Stimulated activated memory B cell treated with anti-CD40 and anti-IgM and Interleukin-4, amounts not matched to agents 10 μg/mL and 1 μg/mL and 100 μg/mL, for 72 hours (primary cell): ENCODE measurements around the gene TGFB3.

ENCODE experiments used
- ATAC-seq: fragments of 150-1000 bp; cut with Tn5 transposase; 2 replicates; pipeline ENCODE4 v1.10.0; 2021
- H3K27ac Mint-ChIP-seq: one replicate; pipeline ENCODE4 v1.8.0; 2022; ENCODE audit warnings: mild to moderate bottlenecking, mixed read lengths
- H3K27me3 Mint-ChIP-seq: one replicate; pipeline ENCODE4 v1.8.0; 2022; ENCODE audit warnings: mixed read lengths
- H3K36me3 Mint-ChIP-seq: one replicate; pipeline ENCODE4 v1.8.0; 2022; ENCODE audit warnings: mixed read lengths
- H3K4me1 Mint-ChIP-seq: one replicate; pipeline ENCODE4 v1.8.0; 2022; ENCODE audit warnings: mixed read lengths
- H3K4me3 Mint-ChIP-seq: one replicate; pipeline ENCODE4 v1.8.0; 2022; ENCODE audit warnings: mild to moderate bottlenecking, moderate library complexity, mixed read lengths
- H3K9me3 Mint-ChIP-seq: one replicate; pipeline ENCODE4 v1.8.0; 2022; ENCODE audit warnings: mixed read lengths

TGFB3 gene

GRCh38 chr14:75979071-75979571 lies 2.7 kb downstream of the TGFB3 start:
- Mint-ChIP-seq H3K27me3 (no peaks in the 10 kb centered on the region), H3K4me3 (no peak overlapping the region), H3K9me3 (no peaks in the 10 kb centered on the region), H3K4me1 (peaks cover 53% of the 10 kb centered on the region), H3K36me3 (no peaks in the 10 kb centered on the region), H3K27ac (peak overlapping the region; percentile 25)
- ATAC-seq = no peak

GRCh38 chr14:75978249-75978731 lies 3.5 kb downstream of the TGFB3 start:
- ATAC-seq = no peak

GRCh38 chr14:75977582-75977943 lies 4.2 kb downstream of the TGFB3 start:
- no peak for ATAC-seq
- Mint-ChIP-seq H3K27me3 (no peaks in the 10 kb centered on the region), H3K4me1 (peaks cover 53% of the 10 kb centered on the region), H3K9me3 (no peaks in the 10 kb centered on the region), H3K27ac (peak overlapping the region; percentile 25), H3K36me3 (no peaks in the 10 kb centered on the region), H3K4me3 (no peak overlapping the region)

More at GRCh38 chr14:75978249-75978731, 3.5 kb downstream of the TGFB3 start:
- Mint-ChIP-seq H3K9me3 (no peaks in the 10 kb centered on the region), H3K36me3 (no peaks in the 10 kb centered on the region), H3K27me3 (no peaks in the 10 kb centered on the region), H3K4me1 (peaks cover 53% of the 10 kb centered on the region), H3K4me3 (peak overlapping the region; percentile 42), H3K27ac (peak overlapping the region; percentile 25)

DNA sequence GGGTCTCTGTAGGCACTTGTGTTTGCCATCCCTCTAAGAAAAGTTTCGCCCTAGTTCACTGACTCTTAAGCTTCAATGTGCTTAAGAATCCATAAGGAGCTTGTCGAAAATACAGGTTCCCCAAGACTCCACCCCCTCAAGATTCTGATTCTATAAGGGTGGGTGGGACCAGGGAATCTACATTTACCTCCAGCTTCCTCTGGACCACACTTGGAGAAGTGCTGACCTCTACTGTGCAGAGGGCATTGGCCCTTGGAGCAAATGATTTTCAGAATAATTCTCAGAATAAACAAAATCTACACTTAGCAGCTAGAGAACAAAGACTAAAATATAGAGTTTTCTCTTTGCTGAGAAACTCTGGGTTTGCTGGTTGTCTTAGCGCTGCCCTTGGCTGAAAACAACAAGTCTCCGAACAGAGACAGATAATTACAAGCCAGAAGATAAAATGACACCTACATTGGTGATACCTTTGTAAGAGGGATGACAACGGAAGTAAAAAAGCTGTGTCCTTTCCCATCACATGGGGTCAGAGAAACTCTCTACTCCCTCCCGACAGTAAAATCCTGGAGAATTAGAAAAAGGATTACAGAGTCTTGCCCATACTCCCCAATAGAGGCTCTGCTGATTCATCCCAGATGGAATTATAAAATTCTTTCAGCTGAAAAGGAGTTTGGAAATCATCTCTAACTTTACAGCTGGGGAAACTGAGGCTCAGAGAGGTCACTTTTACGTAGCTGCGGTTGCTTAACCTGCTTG lies 4.8 kb downstream of the TGFB3 start:
- Mint-ChIP-seq H3K4me3 (no peak overlapping the region), H3K27ac (no peak overlapping the region), H3K4me1 (peaks cover 52% of the 10 kb centered on the region), H3K27me3 (no peaks in the 10 kb centered on the region), H3K36me3 (no peaks in the 10 kb centered on the region), H3K9me3 (no peaks in the 10 kb centered on the region)
- ATAC-seq = no peak

GRCh38 chr14:75972801-75973421 lies 8.9 kb downstream of the TGFB3 start:
- Mint-ChIP-seq H3K36me3 (peaks cover 8% of the 10 kb centered on the region), H3K9me3 (no peaks in the 10 kb centered on the region), H3K4me3 (no peak overlapping the region), H3K4me1 (peaks cover 14% of the 10 kb centered on the region), H3K27me3 (no peaks in the 10 kb centered on the region), H3K27ac (no peak overlapping the region)
- ATAC-seq = no peak

DNA sequence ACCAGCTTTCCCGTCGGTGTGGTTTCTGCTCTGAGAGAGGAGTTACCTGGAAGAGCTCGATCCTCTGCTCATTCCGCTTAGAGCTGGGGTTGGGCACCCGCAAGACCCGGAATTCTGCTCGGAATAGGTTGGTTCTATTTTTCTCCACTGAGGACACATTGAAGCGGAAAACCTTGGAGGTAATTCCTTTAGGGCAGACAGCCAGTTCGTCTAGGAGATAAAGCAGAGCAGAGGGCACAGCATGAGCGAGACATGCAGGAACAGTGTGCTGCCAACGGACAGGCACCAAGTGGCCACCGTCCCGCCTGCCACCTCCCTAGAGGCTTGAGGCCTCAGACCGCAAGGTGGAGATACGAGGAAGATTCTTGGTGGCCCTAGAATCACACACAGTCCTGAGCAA lies 10.3 kb downstream of the TGFB3 start:
- H3K27me3 Mint-ChIP-seq = no peaks in the 10 kb centered on the region
- peaks cover 2% of the 10 kb centered on the region for H3K4me1 Mint-ChIP-seq
- H3K36me3 Mint-ChIP-seq = peaks cover 21% of the 10 kb centered on the region
- ATAC-seq = no peak
- H3K27ac Mint-ChIP-seq = no peak overlapping the region
- H3K9me3 Mint-ChIP-seq = no peaks in the 10 kb centered on the region
- no peak overlapping the region for H3K4me3 Mint-ChIP-seq

- Mint-ChIP-seq H3K27me3 (no peaks in the 10 kb centered on the region), H3K36me3 (peaks cover 26% of the 10 kb centered on the region), H3K4me1 (no peaks in the 10 kb centered on the region), H3K4me3 (no peak overlapping the region), H3K27ac (no peak overlapping the region), H3K9me3 (no peaks in the 10 kb centered on the region)
- no peak for ATAC-seq
These were observed 10.8 kb downstream of the TGFB3 start for GRCh38 chr14:75970989-75971388.

- H3K27me3 Mint-ChIP-seq = no peaks in the 10 kb centered on the region
- no peak overlapping the region for H3K27ac Mint-ChIP-seq
- H3K4me3 Mint-ChIP-seq = no peak overlapping the region
- no peaks in the 10 kb centered on the region for H3K4me1 Mint-ChIP-seq
- H3K9me3 Mint-ChIP-seq = no peaks in the 10 kb centered on the region
- ATAC-seq = no peak
- peaks cover 31% of the 10 kb centered on the region for H3K36me3 Mint-ChIP-seq
These were observed 11.9 kb downstream of the TGFB3 start for GRCh38 chr14:75969891-75970290.

DNA sequence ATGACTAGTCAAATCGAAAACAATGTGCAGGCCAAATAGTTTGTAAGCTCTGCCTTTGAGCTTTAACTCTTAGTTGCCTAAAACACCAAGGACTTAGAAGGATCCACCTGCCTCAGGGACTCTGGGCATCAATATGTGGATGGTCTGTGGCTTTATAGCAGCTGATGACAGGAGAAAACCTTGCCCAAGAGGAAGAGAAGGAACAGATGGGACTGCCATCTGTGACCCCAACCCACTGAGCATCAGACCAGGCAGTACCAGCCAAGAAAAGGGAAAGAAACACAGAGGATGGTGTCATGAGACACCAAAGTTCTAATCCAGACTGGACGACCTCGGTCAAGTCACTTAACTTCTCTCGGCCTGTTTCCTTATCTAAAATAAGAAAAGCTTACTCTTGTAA lies 12.7 kb downstream of the TGFB3 start:
- H3K27ac Mint-ChIP-seq = no peak overlapping the region
- no peak overlapping the region for H3K4me3 Mint-ChIP-seq
- no peak for ATAC-seq
- H3K27me3 Mint-ChIP-seq = no peaks in the 10 kb centered on the region
- H3K9me3 Mint-ChIP-seq = no peaks in the 10 kb centered on the region
- peaks cover 31% of the 10 kb centered on the region for H3K36me3 Mint-ChIP-seq
- no peaks in the 10 kb centered on the region for H3K4me1 Mint-ChIP-seq

- Mint-ChIP-seq H3K4me3 (no peak overlapping the region), H3K36me3 (peaks cover 31% of the 10 kb centered on the region), H3K27me3 (no peaks in the 10 kb centered on the region), H3K4me1 (no peaks in the 10 kb centered on the region), H3K27ac (no peak overlapping the region), H3K9me3 (no peaks in the 10 kb centered on the region)
- ATAC-seq = no peak
These were observed 13.3 kb downstream of the TGFB3 start for GRCh38 chr14:75968456-75968855.

- no peak overlapping the region for H3K27ac Mint-ChIP-seq
- H3K27me3 Mint-ChIP-seq = no peaks in the 10 kb centered on the region
- no peaks in the 10 kb centered on the region for H3K9me3 Mint-ChIP-seq
- peaks cover 32% of the 10 kb centered on the region for H3K36me3 Mint-ChIP-seq
- no peaks in the 10 kb centered on the region for H3K4me1 Mint-ChIP-seq
- no peak overlapping the region for H3K4me3 Mint-ChIP-seq
- ATAC-seq = no peak
These were observed 13.9 kb downstream of the TGFB3 start for GRCh38 chr14:75967866-75968265.

DNA sequence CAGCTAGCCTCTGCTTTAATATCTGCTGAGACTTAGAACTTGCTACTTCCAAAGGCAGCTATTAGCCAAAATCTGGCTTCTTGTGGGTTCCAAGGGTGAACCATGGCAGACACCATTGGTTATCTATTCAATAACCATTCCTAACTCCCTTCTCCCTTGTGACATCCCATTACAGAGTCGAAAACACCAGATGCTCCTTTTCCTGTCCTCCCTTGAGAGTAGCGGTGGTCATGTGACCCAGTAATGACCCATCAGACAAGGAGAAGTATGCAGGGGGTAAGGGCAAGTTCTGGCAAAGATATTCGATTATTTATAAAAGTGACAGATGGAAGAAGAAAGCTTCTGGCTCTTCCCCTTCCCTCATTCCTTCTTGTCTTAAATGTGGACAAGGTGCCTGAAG lies 20.1 kb downstream of the TGFB3 start:
- peaks cover 20% of the 10 kb centered on the region for H3K36me3 Mint-ChIP-seq
- no peak for ATAC-seq
- no peak overlapping the region for H3K4me3 Mint-ChIP-seq
- no peak overlapping the region for H3K27ac Mint-ChIP-seq
- H3K27me3 Mint-ChIP-seq = no peaks in the 10 kb centered on the region
- no peaks in the 10 kb centered on the region for H3K9me3 Mint-ChIP-seq
- peaks cover 32% of the 10 kb centered on the region for H3K4me1 Mint-ChIP-seq

DNA sequence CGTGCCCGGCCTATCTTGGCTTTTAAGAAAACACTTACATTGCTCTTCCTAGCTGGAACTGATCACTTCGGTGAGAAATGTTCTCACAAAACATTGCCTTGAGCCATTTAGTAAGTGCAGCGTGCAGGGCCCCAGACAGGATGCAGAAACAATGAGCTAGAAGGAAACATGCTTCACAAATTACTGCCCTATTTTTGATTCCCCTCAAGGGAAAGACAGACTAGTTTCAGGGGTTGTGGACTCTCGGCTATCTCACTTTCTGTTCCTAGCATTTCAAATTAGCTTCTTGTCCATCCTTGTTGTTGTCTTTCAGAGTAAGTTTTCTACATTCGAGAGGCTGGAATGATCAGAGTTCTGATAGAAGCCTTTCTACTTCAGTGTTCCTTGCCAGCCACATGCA lies 21.6 kb downstream of the TGFB3 start:
- peak; percentile 85 for ATAC-seq
- Mint-ChIP-seq H3K4me1 (peaks cover 32% of the 10 kb centered on the region), H3K4me3 (peak overlapping the region; percentile 3), H3K36me3 (peaks cover 9% of the 10 kb centered on the region), H3K27ac (peak overlapping the region; percentile 82), H3K9me3 (no peaks in the 10 kb centered on the region), H3K27me3 (no peaks in the 10 kb centered on the region)

GRCh38 chr14:75959031-75959430 lies 22.8 kb downstream of the TGFB3 start:
- H3K27ac Mint-ChIP-seq = peak overlapping the region; percentile 82
- H3K36me3 Mint-ChIP-seq = peaks cover 9% of the 10 kb centered on the region
- H3K4me3 Mint-ChIP-seq = no peak overlapping the region
- H3K4me1 Mint-ChIP-seq = peaks cover 32% of the 10 kb centered on the region
- no peak for ATAC-seq
- H3K27me3 Mint-ChIP-seq = no peaks in the 10 kb centered on the region
- H3K9me3 Mint-ChIP-seq = no peaks in the 10 kb centered on the region

- no peaks in the 10 kb centered on the region for H3K4me1 Mint-ChIP-seq
- no peak for ATAC-seq
- no peaks in the 10 kb centered on the region for H3K27me3 Mint-ChIP-seq
These were observed 29.3 kb downstream of the TGFB3 start for GRCh38 chr14:75952489-75952888.

GRCh38 chr14:75946785-75947184 lies 35.0 kb downstream of the TGFB3 start:
- ATAC-seq = no peak
- no peaks in the 10 kb centered on the region for H3K27me3 Mint-ChIP-seq
- no peaks in the 10 kb centered on the region for H3K4me1 Mint-ChIP-seq
- no peak overlapping the region for H3K27ac Mint-ChIP-seq
- H3K36me3 Mint-ChIP-seq = peaks cover 20% of the 10 kb centered on the region
- H3K9me3 Mint-ChIP-seq = no peaks in the 10 kb centered on the region
- no peak overlapping the region for H3K4me3 Mint-ChIP-seq

More at GRCh38 chr14:75952489-75952888, 29.3 kb downstream of the TGFB3 start:
- H3K4me3 Mint-ChIP-seq = no peak overlapping the region
- peaks cover 12% of the 10 kb centered on the region for H3K36me3 Mint-ChIP-seq
- no peak overlapping the region for H3K27ac Mint-ChIP-seq
- peaks cover 7% of the 10 kb centered on the region for H3K9me3 Mint-ChIP-seq
